HG03575 (cell line): ENCODE data around the gene CAMK4.
"Not testable (repeated sequence)": the region's sequence is repeated elsewhere in the genome, so short reads cannot be mapped to it uniquely, and the experiment has no call there.

Experiments used
- ATAC-seq: cut with Tn5 transposase; IDR thresholded peaks from one replicate; pipeline ENCODE4 v1.9.1; 2021; ENCODE audit not compliant: unreplicated experiment, insufficient number of reproducible peaks, low FRiP score; ENCODE audit errors: extremely low read depth

CAMK4 gene

GRCh38 chr5:111251921-111252320, 27.7 kb downstream of the CAMK4 start:
- ATAC-seq: no peak

GRCh38 chr5:111252799-111253545, 28.8 kb downstream of the CAMK4 start:
- peak; percentile 33 for ATAC-seq

DNA sequence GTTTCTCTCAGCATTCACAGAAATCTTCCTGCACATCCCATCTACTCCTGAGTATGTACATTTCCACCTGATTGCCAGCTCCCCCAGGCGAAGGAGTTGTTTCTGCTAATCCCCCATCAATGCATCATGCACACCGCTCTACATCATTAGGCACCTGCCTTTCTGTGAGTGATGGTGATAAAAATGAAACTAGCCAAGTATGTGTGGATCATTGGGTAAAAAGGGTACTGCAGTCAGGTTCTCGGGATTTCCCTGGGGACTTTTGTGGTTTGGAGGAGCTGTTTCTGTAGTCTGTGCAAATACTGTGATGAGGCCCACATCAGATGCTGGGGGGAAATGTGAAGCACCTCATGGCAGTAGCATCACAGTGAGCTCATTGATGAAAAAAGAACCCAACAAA, 30.4 kb downstream of the CAMK4 start:
- peak; percentile 73 for ATAC-seq

DNA sequence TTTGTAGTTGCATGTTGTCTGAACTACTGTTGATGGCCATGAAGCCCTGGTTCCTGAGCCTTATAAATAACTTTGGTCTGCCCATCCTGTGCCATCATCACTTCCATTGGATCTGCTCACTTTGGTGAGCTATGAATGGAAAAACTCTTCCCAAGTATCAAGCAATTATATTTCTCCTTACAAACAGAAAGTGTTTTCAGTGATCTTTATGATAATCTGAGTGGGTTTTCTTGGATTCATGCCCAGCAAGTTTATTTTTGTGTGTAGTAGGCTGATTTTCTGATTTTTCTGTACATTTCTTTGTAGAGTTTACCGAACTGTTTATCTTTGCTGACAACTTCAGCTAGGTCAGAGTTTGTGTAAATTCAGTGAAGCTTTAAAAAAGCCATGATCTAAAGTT, 31.0 kb downstream of the CAMK4 start:
- no peak for ATAC-seq

- no peak for ATAC-seq
Observed at GRCh38 chr5:111256128-111256527, 31.9 kb downstream of the CAMK4 start.

DNA sequence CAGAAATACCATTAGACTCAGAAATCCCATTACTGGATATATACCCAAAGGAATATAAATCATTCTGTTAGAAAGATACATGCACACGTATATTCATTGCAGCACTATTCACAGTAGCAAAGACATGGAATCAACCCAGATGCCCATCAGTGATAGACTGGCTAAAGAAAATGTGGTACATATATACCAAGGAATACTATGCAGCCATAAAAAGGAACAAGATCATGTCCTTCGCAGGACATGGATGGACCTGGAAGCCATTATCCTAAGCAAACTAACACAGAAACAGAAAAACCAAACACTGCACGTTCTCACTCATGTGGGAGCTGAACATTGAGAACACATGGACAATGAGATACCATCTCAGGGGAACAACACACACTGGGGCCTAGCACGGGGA, 33.4 kb downstream of the CAMK4 start:
- not testable (repeated sequence) for ATAC-seq

GRCh38 chr5:111259636-111260035, 35.5 kb downstream of the CAMK4 start:
- ATAC-seq: no peak

DNA sequence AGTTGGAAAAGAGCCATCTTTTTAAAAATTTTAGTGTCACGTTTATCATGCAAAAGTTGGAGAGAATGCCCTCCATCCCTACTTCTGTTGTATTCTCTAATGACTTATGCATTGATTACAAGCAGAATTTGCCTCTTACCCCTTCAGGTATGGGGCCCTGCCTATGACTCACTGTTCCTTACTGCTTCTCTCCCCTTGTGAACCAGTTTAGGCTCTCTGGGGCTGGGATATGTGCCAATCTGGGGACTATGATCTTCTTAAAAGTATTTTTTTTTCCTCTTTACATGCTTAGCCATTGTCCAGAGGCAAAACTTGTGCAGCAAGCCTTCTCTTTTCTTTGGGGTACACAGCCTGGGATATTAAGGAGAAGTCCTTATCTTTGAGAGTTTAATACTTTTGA, 37.4 kb downstream of the CAMK4 start:
- no peak for ATAC-seq

- no peak for ATAC-seq
Observed at GRCh38 chr5:111262153-111262552, 38.0 kb downstream of the CAMK4 start.

DNA sequence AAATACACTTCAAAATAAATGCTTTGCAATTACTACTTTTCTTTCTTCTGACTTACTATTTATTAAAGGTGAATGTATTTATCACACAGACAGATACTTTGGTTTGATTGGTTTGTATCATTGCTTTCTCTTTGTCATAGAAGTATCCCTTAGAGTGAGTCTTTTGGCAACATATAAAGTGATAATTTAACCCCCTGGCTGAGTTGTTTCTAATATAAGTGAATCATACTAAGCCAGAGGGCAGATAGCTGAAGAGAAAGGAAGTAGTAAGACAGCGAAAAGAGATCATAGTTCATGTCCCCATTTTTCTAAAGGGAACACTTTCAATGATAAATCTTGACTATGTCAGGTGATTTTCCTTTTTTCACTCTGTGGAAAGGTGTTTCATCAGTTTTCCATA, 38.6 kb downstream of the CAMK4 start:
- no peak for ATAC-seq

DNA sequence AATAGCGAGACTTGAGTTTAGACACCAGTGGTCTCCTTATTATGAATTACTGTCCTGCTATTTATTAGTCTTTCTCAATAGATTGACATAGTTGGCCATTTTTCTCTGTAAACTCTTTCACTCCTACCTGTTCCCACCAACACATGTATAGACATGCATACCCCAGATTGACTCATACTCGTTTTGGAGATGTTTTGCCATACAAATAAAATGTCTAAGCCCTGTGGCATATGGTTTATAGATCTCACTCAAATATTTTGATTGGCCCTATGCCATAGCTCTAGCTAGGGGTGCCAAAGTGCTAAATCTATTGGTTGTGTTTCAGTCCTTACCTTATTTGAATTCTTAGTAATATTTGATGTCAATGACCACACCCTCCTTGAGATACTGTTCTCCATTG, 42.3 kb downstream of the CAMK4 start:
- no peak for ATAC-seq

- ATAC-seq: no peak
Observed at GRCh38 chr5:111268300-111268699, 44.1 kb downstream of the CAMK4 start.

DNA sequence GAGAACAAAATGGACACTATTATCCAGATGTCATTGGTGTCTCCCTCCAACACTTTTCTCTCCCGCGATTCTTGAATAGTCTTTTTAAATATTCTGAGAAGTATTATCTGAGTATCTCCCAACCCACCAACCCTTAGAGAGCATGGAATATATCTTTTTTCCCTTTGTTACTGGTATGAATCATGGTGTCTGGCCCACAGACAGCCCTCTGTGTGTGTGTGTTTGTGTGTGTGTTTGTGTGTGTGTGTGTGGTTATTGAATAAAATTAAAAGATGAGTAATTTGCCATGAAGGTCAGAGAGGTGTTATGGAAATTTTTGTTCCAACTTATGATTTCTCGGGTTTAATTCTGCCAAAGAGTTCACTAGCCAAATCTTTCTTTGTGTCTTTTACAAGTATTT, 47.7 kb downstream of the CAMK4 start:
- ATAC-seq: no peak

DNA sequence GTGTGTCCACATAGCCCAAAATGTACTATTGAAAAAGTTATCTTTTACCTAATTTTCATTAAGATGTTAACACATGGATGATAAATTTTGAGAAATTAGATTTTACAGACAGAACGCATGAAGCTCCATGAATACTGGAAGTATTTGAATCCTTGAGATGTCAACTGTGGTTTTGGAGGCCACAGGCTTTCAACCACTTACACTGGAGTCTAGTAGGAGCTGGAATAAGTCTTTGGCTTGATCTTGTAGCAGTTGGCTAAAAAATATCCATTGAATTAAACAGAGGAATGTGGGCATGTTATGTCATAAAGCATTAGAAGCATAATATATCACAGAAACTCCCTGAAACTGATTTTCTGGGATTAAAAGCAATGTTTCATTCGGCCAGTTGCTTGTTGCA, 52.9 kb downstream of the CAMK4 start:
- ATAC-seq: no peak

DNA sequence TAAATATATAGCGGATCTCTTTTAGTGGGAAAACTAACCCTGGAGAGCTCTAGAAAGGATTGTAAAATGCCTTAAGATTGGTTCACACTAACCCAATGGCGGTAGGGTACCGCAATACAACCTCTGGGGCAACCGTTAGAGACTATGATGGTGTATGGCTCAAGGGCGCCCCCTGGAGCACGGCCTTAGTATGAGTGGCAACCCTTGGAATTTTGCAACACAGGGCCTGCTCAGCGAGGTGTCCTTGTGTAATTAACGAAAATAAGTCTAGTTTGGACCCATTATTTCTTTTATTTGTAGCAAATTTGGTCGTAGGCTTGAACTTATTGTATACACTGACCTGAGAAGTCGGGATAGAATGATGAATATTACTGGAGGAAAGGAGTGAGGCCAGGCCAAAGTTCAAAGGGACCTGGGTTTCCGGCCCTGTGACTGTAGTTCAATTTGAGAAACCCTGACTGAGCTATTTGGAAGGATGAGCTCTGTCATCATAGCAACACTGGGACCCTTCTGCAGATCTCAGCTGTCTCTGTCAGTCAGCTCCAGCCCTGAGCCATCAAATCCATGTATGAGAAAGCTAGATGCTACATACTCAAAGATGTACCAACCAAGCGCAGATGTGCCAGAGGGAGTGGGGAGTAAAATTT, 54.8 kb downstream of the CAMK4 start:
- ATAC-seq: no peak

DNA sequence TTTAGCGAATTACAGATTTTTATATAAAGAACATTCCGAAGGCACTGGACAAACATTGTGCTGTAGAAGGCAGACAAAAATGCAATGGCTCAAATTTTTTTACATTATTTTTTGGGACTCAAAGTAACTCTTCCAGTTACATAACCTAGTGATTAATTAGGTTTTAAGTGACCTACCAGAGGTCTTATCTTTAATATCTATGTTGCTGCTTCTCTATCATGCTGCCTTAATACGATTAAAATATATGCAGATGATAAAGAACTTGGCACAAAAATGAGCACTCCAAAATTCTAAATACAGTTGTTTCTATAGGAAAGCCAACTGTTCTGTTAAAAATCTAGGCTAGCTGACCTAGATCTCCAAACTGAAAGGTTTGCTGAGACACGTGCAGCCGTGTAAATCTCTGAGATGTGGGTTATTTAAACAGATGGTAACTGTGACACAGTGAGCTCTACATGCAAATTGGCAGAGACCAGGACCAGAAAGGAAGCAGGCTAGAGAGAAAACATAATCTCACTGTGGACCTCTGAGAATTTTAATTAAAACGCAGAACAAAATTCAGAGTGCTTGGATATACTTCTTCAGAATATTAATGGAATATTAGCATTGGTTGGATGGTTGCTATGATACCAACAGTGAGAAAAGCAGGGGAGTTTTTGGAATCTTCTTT, 56.2 kb downstream of the CAMK4 start:
- no peak for ATAC-seq

DNA sequence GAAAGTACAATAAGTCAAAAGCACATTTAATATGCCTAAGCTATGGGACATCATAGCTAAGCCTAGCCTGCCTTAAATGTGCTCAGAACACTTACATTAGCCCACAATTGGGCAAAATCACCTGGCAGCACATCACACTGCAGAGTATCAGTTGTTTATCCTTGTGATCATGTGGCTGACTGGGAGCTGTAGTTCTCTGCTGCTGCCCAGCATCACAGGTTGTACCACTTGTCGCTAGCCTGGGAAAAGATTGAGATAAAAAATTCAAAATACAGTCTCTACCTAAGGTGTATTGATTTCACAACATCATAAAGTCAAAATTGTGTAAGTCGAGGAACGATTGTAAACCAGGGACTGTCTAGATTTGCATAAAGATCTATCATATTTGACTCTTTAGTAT, 58.6 kb downstream of the CAMK4 start:
- ATAC-seq: no peak

DNA sequence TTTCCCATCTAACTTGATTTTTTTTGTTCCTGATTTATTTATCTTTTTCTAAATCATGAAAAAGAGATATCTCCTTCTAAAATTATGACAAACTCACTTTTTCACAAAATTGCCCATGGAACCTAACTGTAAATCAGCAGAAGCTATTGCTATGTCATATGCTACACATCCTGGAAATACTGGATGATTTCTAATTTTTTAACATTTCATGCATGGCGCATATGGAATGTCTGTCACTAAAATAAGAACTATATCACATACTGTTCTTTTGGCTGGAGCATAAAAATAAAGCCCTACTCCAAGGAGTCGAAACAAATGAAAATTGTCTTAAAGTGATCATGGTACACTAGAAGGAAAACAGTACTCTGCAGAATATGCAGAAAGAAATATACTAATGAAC, 60.6 kb downstream of the CAMK4 start:
- no peak for ATAC-seq

GRCh38 chr5:111294551-111294950, 70.4 kb downstream of the CAMK4 start:
- no peak for ATAC-seq

DNA sequence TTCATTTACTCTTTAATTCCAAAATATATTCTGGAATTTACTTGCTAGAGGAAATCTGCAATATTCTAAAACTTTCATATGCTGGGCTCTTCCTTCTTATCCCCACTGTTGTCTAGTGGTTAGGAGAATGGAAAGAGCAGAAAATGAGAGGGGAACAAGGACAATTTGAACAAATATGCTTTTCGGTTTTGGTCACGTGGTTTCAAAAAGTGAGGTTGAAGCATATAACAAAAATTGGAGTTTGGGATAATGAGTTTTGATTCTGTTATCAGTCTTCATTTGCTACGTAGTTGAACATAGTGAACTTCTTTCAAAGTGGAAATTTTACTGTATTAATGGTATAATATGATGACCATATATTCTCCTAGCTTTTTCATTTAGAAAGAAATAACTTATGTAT, 71.5 kb downstream of the CAMK4 start:
- no peak for ATAC-seq
